AG20443 (cell line): Measurements from ENCODE around the gene HS3ST5.
A peak's percentile ranks its signal among the peaks of the same experiment; 100 is the strongest.
"Not testable (repeated sequence)": the region's sequence is repeated elsewhere in the genome, so short reads cannot be mapped to it uniquely, and the experiment has no call there.

Experiments used
- DNase-seq: peaks from one replicate; pipeline ENCODE4 v3.0.0; 2012; ENCODE audit warnings: low spot score, mixed read lengths

Gene HS3ST5

GRCh38 chr6:114092943-114093342 is 249.9 kb downstream of the HS3ST5 start:
- no peak for DNase-seq

GRCh38 chr6:114090626-114091025 is 252.2 kb downstream of the HS3ST5 start:
- DNase-seq: no peak

- no peak for DNase-seq
Observed at GRCh38 chr6:114087496-114087895, 255.3 kb downstream of the HS3ST5 start.

GRCh38 chr6:114085211-114085610 is 257.6 kb downstream of the HS3ST5 start:
- DNase-seq: peak; percentile 56

- DNase-seq: peak; percentile 16
Observed at GRCh38 chr6:114084327-114084890, 258.4 kb downstream of the HS3ST5 start.

GRCh38 chr6:114083251-114083650 is 259.6 kb downstream of the HS3ST5 start:
- no peak for DNase-seq

- no peak for DNase-seq
Observed at GRCh38 chr6:114081730-114082129, 261.1 kb downstream of the HS3ST5 start.

GRCh38 chr6:114080891-114081510 is 261.8 kb downstream of the HS3ST5 start:
- peak; percentile 24 for DNase-seq

GRCh38 chr6:114080410-114080809 is 262.4 kb downstream of the HS3ST5 start:
- not testable (repeated sequence) for DNase-seq

GRCh38 chr6:114075777-114076176 is 267.0 kb downstream of the HS3ST5 start:
- no peak for DNase-seq

- DNase-seq: no peak
Observed at GRCh38 chr6:114075300-114075699, 267.5 kb downstream of the HS3ST5 start.

- DNase-seq: no peak
Observed at GRCh38 chr6:114068771-114069170, 274.1 kb downstream of the HS3ST5 start.

GRCh38 chr6:114068116-114068515 is 274.7 kb downstream of the HS3ST5 start:
- DNase-seq: peak; percentile 27

- DNase-seq: no peak
Observed at GRCh38 chr6:114064862-114065261, 278.0 kb downstream of the HS3ST5 start.

GRCh38 chr6:114063956-114064355 is 278.9 kb downstream of the HS3ST5 start:
- DNase-seq: no peak

GRCh38 chr6:114062199-114062598 is 280.6 kb downstream of the HS3ST5 start:
- DNase-seq: no peak

- no peak for DNase-seq
Observed at GRCh38 chr6:114061741-114062140, 281.1 kb downstream of the HS3ST5 start.

- no peak for DNase-seq
Observed at GRCh38 chr6:114061116-114061515, 281.7 kb downstream of the HS3ST5 start.

- no peak for DNase-seq
Observed at GRCh38 chr6:114058435-114058834, 284.4 kb downstream of the HS3ST5 start.

- DNase-seq: no peak
Observed at GRCh38 chr6:114055763-114056162, 287.1 kb downstream of the HS3ST5 start.

- no peak for DNase-seq
Observed at GRCh38 chr6:114055349-114055748, 287.5 kb downstream of the HS3ST5 start.

- DNase-seq: no peak
Observed at GRCh38 chr6:114053791-114054190, 289.0 kb downstream of the HS3ST5 start.

GRCh38 chr6:114052141-114052540 is 290.7 kb downstream of the HS3ST5 start:
- DNase-seq: no peak

GRCh38 chr6:114051031-114051430 is 291.8 kb downstream of the HS3ST5 start:
- DNase-seq: no peak
